Measurements from ENCODE around the gene C1QTNF9. TPM values are rescaled to one million over a fixed set of nuclear protein-coding genes. Genes with fewer than 3 reads are reported as not detected.

C1QTNF9 gene
- total RNA-seq, 1 experiment from 2014 or later: not detected

- intact Hi-C loops (cut with micrococcal nuclease; ENCODE audit: unreplicated experiment): no loop called here
- Histone ChIP-seq H3K4me3 (ENCODE audit: low read depth in 2 of 2, low read length in 2 of 2) (no peak overlapping the region), H3K9me3 (ENCODE audit: control insufficient read depth, insufficient read depth, low read depth, low read length) (no peaks in the 10 kb centered on the region), H3K27me3 (ENCODE audit: control insufficient read depth, insufficient read depth, low read length) (no peaks in the 10 kb centered on the region), H3K4me1 (ENCODE audit: control insufficient read depth, insufficient read depth, low read length) (no peaks in the 10 kb centered on the region), H3K36me3 (ENCODE audit: control insufficient read depth, insufficient read depth, low read length) (no peaks in the 10 kb centered on the region), H3K27ac (ENCODE audit: low read length) (no peak overlapping the region)
- BruUV-seq (replicated peaks): no TSS peak
- TF ChIP-seq REST (IDR thresholded peaks at IDR 0.05; ENCODE audit: insufficient read depth in 1 of 2, low read depth in 2 of 2, low read length in 1 of 2) (no peak), POLR2AphosphoS5 (IDR thresholded peaks at IDR 0.05; ENCODE audit: low read depth, low read length) (no peak), TCF7L2 (IDR thresholded peaks at IDR 0.05; ENCODE audit: low read depth, low read length) (no peak), SIN3A (IDR thresholded peaks at IDR 0.05; ENCODE audit: borderline replicate concordance, insufficient read depth, low read depth, low read length) (no peak)
- TF ChIP-seq, protein P1, sequence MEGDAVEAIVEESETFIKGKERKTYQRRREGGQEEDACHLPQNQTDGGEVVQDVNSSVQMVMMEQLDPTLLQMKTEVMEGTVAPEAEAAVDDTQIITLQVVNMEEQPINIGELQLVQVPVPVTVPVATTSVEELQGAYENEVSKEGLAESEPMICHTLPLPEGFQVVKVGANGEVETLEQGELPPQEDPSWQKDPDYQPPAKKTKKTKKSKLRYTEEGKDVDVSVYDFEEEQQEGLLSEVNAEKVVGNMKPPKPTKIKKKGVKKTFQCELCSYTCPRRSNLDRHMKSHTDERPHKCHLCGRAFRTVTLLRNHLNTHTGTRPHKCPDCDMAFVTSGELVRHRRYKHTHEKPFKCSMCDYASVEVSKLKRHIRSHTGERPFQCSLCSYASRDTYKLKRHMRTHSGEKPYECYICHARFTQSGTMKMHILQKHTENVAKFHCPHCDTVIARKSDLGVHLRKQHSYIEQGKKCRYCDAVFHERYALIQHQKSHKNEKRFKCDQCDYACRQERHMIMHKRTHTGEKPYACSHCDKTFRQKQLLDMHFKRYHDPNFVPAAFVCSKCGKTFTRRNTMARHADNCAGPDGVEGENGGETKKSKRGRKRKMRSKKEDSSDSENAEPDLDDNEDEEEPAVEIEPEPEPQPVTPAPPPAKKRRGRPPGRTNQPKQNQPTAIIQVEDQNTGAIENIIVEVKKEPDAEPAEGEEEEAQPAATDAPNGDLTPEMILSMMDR (IDR thresholded peaks at IDR 0.05): no peak
- in situ Hi-C loops (cut with HindIII; ENCODE audit: low pct_unique_long_range_greater_than_20kb, low sequenced_read_pairs): no loop called here
- ATAC-seq (no peak), DNase-seq (ENCODE audit: low read depth, low spot score) (no peak)
- CTCF ChIA-PET: no interaction called here
- POLR2A ChIA-PET: no interaction called here
Measured at GRCh38 chr13:24299488-24300114, 9.8 kb upstream of the C1QTNF9 start.

DNA sequence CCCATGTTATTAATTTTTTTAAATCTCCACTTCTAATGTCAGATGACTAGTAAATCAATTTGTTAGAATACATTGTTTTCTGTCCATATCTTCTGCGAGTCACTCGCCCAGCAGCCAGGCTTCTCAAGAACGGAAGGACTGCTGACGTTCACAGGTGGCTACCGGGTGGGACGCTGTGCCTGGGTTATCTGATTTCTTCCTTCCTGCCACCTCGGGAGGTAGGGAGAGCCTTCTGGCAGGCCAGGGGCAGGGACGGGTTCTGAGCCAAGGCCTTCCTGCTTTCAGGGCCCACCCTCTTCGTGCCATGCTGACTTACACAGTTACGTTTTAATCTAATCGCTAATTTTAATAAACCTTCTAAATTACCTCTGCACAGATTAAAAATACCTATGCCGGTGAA is 7.9 kb upstream of the C1QTNF9 start:
- ATAC-seq (no peak), DNase-seq (ENCODE audit: low read depth, low spot score) (no peak)
- BruUV-seq (replicated peaks): no TSS peak
- Histone ChIP-seq H3K4me3 (ENCODE audit: low read depth in 2 of 2, low read length in 2 of 2) (no peak overlapping the region), H3K9me3 (ENCODE audit: control insufficient read depth, insufficient read depth, low read depth, low read length) (no peaks in the 10 kb centered on the region), H3K36me3 (ENCODE audit: control insufficient read depth, insufficient read depth, low read length) (no peaks in the 10 kb centered on the region), H3K4me1 (ENCODE audit: control insufficient read depth, insufficient read depth, low read length) (no peaks in the 10 kb centered on the region), H3K27me3 (ENCODE audit: control insufficient read depth, insufficient read depth, low read length) (no peaks in the 10 kb centered on the region), H3K27ac (ENCODE audit: low read length) (no peak overlapping the region)
- no peak for TF ChIP-seq POLR2AphosphoS5 (IDR thresholded peaks at IDR 0.05; ENCODE audit: low read depth, low read length)
- no peak for TF ChIP-seq SIN3A (IDR thresholded peaks at IDR 0.05; ENCODE audit: borderline replicate concordance, insufficient read depth, low read depth, low read length)
- TF ChIP-seq, protein P1 (IDR thresholded peaks at IDR 0.05): no peak
- ChIA-PET CTCF (no interaction called here), POLR2A (no interaction called here)
- intact Hi-C loops (cut with micrococcal nuclease; ENCODE audit: unreplicated experiment): no loop called here
- in situ Hi-C loops (cut with HindIII; ENCODE audit: low pct_unique_long_range_greater_than_20kb, low sequenced_read_pairs): no loop called here

Data from Panc1 (cell line).